NOMO-1 treated with dmso at 0.1 percent for 144 hours (cell line): ENCODE data around the gene DCUN1D3.

ENCODE experiments used
- DNase-seq: peaks from one replicate; lab custom pipeline; 2025; ENCODE audit not compliant: unreplicated experiment; lab: John Stamatoyannopoulos, UW

The DCUN1D3 gene

GRCh38 chr16:20920091-20920490 lies 19.9 kb upstream of the DCUN1D3 start:
- DNase-seq, result no peak

GRCh38 chr16:20918486-20919239 lies 18.5 kb upstream of the DCUN1D3 start:
- no peak for DNase-seq

GRCh38 chr16:20916942-20917341 lies 16.8 kb upstream of the DCUN1D3 start:
- DNase-seq, result peak; percentile 51

- DNase-seq, result no peak
These were observed 16.1 kb upstream of the DCUN1D3 start for GRCh38 chr16:20916289-20916688.

- DNase-seq, result no peak
These were observed 11.2 kb upstream of the DCUN1D3 start for GRCh38 chr16:20911361-20911760.

GRCh38 chr16:20910781-20911321 lies 10.7 kb upstream of the DCUN1D3 start:
- peak; percentile 60 for DNase-seq

GRCh38 chr16:20906341-20907255 lies 6.4 kb upstream of the DCUN1D3 start:
- DNase-seq, result no peak

- DNase-seq, result no peak
These were observed 5.4 kb upstream of the DCUN1D3 start for GRCh38 chr16:20905576-20905975.

GRCh38 chr16:20904507-20905081 lies 4.4 kb upstream of the DCUN1D3 start:
- DNase-seq, result peak; percentile 43

GRCh38 chr16:20903899-20904506 lies 3.8 kb upstream of the DCUN1D3 start:
- no peak for DNase-seq

GRCh38 chr16:20903116-20903898 lies 3.1 kb upstream of the DCUN1D3 start:
- DNase-seq, result no peak

GRCh38 chr16:20902426-20902825 lies 2.3 kb upstream of the DCUN1D3 start:
- no peak for DNase-seq

GRCh38 chr16:20901436-20902112 lies 1.4 kb upstream of the DCUN1D3 start:
- DNase-seq, result peak; percentile 46

GRCh38 chr16:20901068-20901435 lies 894 bp upstream of the DCUN1D3 start:
- DNase-seq, result no peak

GRCh38 chr16:20899477-20900298 lies 470 bp downstream of the DCUN1D3 start:
- no peak for DNase-seq

- no peak for DNase-seq
These were observed 1.1 kb downstream of the DCUN1D3 start for GRCh38 chr16:20899071-20899470.

GRCh38 chr16:20897922-20898321 lies 2.2 kb downstream of the DCUN1D3 start:
- DNase-seq, result no peak

GRCh38 chr16:20897253-20897897 lies 2.8 kb downstream of the DCUN1D3 start:
- no peak for DNase-seq
